Measurements from ENCODE around the gene CEMIP.

DNA sequence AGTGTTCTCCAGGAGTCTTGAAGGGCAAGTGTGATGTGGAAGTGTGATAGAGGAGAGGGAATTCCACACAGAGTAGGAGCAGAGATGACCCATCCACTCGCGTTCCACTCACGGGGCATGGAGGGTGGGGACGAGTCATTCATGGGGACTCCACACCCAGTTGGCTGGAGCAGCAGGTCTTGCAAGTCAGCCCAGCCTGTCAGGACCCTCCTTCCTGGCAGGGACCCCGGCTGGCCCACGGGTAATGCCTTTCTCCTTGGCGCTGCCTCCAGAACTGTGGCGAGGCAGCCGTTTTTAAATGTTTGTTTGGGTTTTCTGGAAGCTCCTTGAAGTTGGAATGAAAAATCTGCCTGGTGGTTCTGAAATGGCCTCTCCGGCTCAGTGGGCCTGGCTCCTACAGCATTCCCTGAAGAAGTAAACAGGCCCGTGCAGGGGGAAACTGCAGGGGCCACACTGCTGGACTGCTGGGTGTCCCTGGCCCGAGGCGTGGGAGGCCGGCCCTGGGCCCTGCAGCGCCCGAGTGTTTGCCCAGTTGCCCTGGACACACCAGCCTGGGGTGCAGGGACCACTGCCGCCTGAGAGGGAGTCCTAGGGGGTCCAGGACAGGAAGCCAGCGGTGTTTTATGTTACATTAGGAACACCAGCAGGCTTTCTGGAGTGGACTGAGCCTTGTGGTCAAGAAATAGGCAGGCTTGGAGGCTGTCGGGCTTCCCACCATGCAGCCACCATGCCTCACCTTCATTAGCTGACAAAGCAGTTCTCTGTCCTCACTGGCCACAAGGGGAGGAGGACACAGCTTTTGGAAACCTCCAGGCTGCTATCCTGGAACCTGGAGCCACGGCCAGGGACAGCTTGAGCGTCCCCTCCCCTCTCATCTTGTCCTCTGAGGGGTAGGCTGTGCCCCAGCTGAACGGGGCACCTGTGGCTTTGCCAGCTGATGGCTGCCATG, 61.3 kb downstream of the CEMIP start:
- TF ChIP-seq CTCF (IDR thresholded peaks at IDR 0.05; ENCODE audit: insufficient read depth, low read length) (no peak), POLR2AphosphoS5 (IDR thresholded peaks at IDR 0.05; ENCODE audit: low read depth) (no peak)
- TF ChIP-seq, protein P1, sequence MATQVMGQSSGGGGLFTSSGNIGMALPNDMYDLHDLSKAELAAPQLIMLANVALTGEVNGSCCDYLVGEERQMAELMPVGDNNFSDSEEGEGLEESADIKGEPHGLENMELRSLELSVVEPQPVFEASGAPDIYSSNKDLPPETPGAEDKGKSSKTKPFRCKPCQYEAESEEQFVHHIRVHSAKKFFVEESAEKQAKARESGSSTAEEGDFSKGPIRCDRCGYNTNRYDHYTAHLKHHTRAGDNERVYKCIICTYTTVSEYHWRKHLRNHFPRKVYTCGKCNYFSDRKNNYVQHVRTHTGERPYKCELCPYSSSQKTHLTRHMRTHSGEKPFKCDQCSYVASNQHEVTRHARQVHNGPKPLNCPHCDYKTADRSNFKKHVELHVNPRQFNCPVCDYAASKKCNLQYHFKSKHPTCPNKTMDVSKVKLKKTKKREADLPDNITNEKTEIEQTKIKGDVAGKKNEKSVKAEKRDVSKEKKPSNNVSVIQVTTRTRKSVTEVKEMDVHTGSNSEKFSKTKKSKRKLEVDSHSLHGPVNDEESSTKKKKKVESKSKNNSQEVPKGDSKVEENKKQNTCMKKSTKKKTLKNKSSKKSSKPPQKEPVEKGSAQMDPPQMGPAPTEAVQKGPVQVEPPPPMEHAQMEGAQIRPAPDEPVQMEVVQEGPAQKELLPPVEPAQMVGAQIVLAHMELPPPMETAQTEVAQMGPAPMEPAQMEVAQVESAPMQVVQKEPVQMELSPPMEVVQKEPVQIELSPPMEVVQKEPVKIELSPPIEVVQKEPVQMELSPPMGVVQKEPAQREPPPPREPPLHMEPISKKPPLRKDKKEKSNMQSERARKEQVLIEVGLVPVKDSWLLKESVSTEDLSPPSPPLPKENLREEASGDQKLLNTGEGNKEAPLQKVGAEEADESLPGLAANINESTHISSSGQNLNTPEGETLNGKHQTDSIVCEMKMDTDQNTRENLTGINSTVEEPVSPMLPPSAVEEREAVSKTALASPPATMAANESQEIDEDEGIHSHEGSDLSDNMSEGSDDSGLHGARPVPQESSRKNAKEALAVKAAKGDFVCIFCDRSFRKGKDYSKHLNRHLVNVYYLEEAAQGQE (IDR thresholded peaks at IDR 0.05; ENCODE audit: insufficient replicate concordance, low read depth), result no peak

Measured in HL-60 (cell line).